GM13977 (cell line): ENCODE results near the gene ABCA1.
"Not testable (repeated sequence)": the region's sequence is repeated elsewhere in the genome, so short reads cannot be mapped to it uniquely, and the experiment has no call there.

Source experiments
- DNase-seq: peaks from one replicate; pipeline ENCODE4 v3.0.0; 2012; ENCODE audit warnings: low spot score
- CTCF ChIP-seq: IDR thresholded peaks from 2 replicates; pipeline ENCODE4 v1.5.1; 2012; ENCODE audit warnings: mild to moderate bottlenecking, control low read depth; ENCODE audit not compliant: insufficient read depth; ENCODE audit errors: extremely low read depth, missing control alignments
- in situ Hi-C: fragments of 300-500 bp; cut with MboI; formaldehyde crosslinking; loops from one replicate; pipeline ENCODE4 v1.12.0; 2022; ENCODE audit warnings: low sequenced_read_pairs, low pct_unique_long_range_greater_than_20kb, mixed read lengths, inconsistent platforms; ENCODE audit not compliant: unreplicated experiment

ABCA1 gene

DNA sequence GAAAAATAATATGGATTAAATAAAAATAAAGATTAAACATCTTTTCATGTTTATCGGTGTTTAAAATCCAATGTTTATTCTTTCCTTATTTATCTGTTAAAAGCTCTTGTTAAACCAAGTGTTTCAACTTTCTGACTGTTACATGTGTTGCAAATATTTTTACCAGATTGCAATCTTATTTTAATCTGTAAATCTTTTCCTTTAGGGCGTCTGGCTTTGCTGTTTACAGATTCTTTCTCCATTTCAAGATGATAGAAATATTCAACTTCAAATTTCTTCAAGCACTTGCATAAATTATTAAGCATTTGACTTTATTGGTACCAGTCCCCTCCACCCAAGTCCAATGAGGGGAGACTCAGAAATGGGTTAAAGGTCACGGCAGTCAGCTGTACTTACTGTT lies 16.9 kb upstream of the ABCA1 start:
- DNase-seq = no peak
- in situ Hi-C loops = no loop called here
- TF ChIP-seq CTCF = no peak

- no peak for DNase-seq
- in situ Hi-C loops = no loop called here
- no peak for TF ChIP-seq CTCF
Observed at GRCh38 chr9:104944356-104944755, 16.4 kb upstream of the ABCA1 start.

DNA sequence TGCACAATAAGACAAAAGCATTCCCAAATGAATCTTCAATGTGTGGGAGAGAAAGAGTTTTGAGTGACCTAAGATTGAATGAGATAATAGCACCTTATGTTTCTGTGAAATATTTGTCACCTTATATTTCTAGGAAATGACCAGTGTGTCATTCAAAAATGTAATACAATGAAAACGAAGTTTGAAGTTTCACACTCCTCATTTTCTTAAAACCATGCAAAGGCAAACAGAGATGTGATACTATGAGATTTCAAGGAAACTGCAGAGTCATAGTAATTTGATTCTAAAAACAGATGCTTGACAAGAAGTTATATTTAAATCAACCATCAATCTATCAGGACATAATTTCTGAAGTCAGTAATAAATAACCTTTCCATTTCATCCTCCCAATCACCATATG lies 13.6 kb upstream of the ABCA1 start:
- DNase-seq = no peak
- no peak for TF ChIP-seq CTCF
- in situ Hi-C loops = no loop called here

GRCh38 chr9:104936291-104936690 lies 8.3 kb upstream of the ABCA1 start:
- in situ Hi-C loops = no loop called here
- no peak for TF ChIP-seq CTCF
- DNase-seq = no peak

DNA sequence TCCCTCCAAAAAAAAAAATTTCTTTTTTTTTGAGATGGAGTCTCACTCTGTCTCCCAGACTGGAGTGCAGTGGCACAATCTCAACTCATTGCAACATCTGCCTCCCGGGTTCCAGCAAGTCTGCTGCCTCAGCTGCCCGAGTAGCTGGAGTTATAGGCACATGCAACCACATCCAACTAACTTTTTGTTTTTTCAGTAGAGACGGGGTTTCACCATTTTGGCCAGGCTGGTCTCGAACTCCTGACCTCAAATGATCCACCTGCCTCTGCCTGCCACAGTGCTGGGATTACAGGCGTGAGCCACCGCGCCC lies 7.5 kb upstream of the ABCA1 start:
- in situ Hi-C loops, DNase-seq: not testable (repeated sequence)

DNA sequence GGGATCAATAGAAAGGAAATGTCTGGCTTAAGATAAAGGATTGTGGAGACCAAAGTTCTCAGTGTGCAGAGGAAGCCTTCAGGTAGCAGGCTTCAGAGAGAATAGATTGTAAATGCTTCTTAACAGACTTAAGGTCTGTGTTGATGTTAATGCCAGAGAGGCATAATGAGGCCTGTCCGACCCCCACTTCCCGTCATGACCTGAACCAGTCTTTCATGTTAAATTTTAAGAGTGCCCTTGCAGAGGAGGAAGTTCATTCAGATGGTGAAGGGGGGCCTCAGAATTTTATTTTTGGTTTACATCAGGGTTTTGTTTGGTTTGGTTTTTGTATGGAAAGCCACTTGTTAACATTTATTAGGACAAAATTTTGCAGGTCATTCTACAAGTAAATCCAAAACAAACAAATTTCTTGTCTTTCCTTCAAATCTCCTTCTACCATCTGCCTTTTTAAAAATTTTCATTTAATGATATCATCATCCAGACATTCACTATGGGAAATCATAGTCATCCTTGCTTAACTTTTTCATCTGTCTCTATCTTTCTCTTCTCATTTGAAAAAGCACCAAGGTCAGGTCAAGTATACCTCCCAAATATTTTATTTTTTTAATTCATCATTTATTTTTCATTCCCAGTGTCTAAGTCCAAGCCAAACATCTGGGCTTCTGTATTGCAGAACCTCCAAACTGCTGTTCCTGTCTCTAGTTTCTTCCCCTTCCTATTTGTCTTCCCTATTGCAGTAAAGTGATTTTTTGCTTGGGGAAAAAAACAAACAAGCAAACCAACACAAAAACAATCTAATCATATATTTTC lies 6.9 kb upstream of the ABCA1 start:
- in situ Hi-C loops = no loop called here
- no peak for TF ChIP-seq CTCF
- no peak for DNase-seq

DNA sequence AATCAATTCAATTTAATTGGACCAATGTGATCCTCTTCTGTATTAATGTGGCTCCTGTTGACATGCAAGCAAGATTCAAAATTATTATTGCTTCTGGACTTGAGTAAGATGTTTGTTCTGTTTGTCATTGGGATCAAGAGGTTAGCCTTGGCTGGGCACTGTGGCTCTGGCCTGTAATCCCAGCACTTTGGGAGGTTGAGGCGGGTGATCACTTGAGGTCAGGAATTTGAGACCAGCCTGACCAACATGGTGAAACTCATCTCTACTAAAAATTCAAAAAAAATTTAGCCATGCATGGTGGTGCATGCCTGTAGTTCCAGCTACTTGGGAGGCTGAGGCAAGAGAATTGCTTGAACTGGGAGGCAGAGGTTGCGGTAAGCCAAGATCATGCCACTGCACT lies 5.1 kb upstream of the ABCA1 start:
- in situ Hi-C loops = not testable (repeated sequence)

DNA sequence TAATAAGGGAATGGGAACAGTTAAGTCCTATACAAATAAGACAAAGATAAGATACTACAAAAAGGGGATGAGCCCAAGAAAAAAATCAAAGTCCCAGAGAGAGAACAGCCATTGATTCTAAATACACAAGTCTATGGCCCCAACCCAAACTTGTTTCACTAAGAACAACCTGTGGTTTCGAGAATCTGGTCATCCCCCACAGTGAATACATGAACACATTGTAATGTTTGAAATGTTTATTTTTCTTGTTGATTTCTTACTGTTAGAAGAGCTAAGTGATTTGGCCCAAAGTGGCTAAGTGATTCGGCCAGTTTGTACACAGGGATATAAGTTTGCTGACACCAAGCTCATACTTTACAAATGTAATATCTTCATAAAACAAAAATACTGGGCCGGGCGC lies 3.3 kb upstream of the ABCA1 start:
- DNase-seq = no peak
- in situ Hi-C loops = no loop called here
- no peak for TF ChIP-seq CTCF

More for the DNA sequence above, 5.1 kb upstream of the ABCA1 start:
- DNase-seq = not testable (repeated sequence)
